DND-41 (cell line): Measurements from ENCODE around the gene SLC35D3.

ENCODE experiments used
- CTCF ChIP-seq: IDR thresholded peaks from 2 replicates; pipeline ENCODE4 v1.5.1; 2012; ENCODE audit warnings: borderline replicate concordance, low read length, moderate library complexity, mild to moderate bottlenecking; ENCODE audit not compliant: poor library complexity, severe bottlenecking; ENCODE audit errors: extremely low read depth
- EZH2 ChIP-seq: IDR thresholded peaks from 3 replicates; pipeline ENCODE4 v1.6.1; 2012; ENCODE audit warnings: borderline replicate concordance, low read depth, mild to moderate bottlenecking, moderate library complexity, low read length, inconsistent platforms; ENCODE audit not compliant: severe bottlenecking

GRCh38 chr6:136921381-136921935 is 643 bp upstream of the SLC35D3 start:
- TF ChIP-seq CTCF (no peak), EZH2 (no peak)
